ENCODE measurements around the gene ZDBF2.
A peak's percentile ranks its signal among the peaks of the same experiment; 100 is the strongest.
"Not testable (repeated sequence)": the region's sequence is repeated elsewhere in the genome, so short reads cannot be mapped to it uniquely, and the experiment has no call there.

ZDBF2 gene

DNA sequence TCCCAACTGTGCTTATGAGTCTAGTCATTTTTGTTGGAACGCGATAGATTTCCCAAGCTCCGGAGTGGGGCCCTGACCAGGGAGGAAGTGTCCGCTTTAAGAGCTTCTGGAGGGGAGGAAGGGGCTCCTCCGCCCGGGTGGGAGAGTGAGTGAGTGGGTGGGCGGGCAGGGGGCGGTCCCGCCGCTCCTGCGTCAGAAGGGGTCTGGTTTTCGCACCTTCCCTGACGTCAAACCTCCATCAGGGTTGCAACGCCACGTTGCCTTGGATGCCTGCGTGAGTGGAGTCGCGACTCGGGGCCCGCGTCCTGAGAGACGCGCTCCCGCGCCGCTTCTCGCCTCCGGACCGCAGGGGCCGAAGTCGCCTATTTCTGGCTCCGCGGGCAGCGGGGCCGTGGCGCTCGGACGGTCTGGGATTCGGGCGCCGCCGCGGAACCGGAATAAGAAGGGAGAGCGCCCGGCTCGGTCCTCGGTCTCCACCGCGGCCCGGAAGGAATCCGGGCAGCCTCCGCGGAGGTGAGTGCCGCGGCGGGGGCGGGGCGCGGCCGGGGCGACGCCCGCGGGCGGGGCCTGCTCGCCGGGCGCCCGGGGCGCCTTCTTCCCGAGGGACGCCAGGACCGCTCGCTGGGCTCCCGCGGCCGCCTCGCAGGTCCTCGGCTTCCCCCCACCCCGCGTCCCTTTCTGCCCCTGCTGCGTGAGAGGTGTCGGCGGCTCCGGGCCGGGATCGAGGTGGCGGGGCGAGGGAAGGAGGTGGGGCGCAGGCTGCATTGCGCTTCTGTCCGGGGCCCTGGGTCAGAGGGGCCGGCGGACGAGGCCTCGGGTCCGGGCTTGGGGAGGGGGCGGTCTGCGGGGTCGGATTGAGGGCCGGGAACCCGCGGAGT lies at the start of gene ZDBF2:
ZDBF2 (plus strand) TSS at position 230 of the 878 bp plus-strand sequence. CDS start 7,187 bp downstream, outside the sequence.
- FAIRE-seq (no peak), DNase-seq (ENCODE audit: insufficient read length, low spot score) (no peak)
- TF ChIP-seq, protein P1, sequence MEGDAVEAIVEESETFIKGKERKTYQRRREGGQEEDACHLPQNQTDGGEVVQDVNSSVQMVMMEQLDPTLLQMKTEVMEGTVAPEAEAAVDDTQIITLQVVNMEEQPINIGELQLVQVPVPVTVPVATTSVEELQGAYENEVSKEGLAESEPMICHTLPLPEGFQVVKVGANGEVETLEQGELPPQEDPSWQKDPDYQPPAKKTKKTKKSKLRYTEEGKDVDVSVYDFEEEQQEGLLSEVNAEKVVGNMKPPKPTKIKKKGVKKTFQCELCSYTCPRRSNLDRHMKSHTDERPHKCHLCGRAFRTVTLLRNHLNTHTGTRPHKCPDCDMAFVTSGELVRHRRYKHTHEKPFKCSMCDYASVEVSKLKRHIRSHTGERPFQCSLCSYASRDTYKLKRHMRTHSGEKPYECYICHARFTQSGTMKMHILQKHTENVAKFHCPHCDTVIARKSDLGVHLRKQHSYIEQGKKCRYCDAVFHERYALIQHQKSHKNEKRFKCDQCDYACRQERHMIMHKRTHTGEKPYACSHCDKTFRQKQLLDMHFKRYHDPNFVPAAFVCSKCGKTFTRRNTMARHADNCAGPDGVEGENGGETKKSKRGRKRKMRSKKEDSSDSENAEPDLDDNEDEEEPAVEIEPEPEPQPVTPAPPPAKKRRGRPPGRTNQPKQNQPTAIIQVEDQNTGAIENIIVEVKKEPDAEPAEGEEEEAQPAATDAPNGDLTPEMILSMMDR (IDR thresholded peaks at IDR 0.05; ENCODE audit: insufficient read depth, missing control alignments) = no peak

DNA sequence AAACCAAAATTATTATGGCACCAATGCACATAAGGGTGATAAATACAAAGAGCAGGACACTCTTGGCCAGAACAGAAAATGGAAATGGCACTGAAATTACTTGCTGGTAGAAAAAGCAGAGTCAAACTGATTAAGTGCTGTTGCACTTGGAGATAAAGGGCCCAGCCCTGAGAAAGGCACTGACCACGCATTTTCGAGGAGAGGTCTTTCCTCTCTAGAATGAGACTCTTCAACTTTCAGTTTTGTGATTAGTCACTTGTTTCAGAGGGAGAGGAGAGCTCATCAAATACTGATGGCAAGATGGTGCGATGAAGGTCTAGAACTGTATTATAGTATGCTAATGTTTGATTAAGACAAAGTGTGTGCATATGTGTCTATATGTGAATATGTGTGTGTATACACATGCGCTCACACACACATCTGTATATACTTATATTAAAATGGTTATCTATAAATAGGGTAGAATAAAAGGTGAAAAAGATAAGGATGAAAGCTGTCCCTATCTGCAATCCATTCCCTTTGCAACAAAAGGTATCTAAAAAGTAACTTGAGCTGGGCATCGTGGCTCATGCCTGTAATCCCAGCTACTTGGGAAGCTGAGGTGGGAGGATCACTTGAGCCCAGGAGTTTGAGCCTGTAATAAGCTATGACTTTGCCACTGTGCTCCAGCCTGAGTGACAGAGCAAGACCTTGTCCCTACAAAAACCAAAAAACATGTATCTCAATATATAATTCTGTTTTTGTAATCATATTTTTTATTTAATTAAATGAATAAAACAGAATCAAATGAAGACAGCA lies 48.8 kb upstream of the ZDBF2 start:
- TF ChIP-seq, protein P1 (IDR thresholded peaks at IDR 0.05; ENCODE audit: insufficient read depth, missing control alignments) = no peak
- FAIRE-seq (no peak), DNase-seq (ENCODE audit: insufficient read length, low spot score) (no peak)

DNA sequence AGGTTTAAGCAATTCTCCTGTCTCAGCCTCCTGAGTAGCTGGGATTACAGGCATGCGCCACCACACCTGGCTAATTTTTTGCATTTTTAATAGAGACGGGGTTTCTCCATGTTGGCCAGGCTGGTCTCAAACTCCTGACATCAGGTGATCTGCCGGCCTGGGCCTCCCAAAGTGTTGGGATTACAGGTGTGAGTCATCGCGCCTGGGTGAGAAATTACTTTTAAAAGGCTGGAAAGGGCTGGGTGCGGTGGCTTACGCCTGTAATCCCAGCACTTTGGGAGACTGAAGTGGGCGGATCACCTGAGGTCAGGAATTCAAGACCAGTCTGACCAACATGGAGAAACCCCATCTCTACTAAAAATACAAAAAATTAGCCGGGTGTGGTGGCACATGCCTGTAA lies 45.8 kb upstream of the ZDBF2 start:
- not testable (repeated sequence) for FAIRE-seq; DNase-seq (ENCODE audit: insufficient read length, low spot score)

DNA sequence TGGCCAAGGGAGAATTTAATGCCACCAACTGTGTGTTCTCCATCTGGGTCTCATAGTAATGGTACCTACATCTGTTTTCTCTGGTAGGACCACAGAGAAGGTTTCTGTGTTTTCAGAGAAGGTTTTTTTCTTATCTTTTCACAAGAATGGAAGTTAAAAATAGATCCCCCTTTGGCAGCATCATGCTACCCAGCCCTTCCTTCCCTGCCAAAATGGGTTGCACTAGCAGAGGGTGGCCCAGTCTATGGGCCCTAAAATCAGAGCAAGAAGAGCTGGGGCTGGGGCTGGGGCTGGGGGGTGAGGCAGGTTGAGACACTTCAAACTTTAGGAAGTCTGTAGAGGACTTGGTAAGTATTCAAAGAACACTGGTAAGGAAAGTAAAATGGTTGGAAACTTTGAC lies 44.8 kb upstream of the ZDBF2 start:
- no peak for FAIRE-seq
- DNase-seq (ENCODE audit: insufficient read length, low spot score) = no peak
- TF ChIP-seq, protein P1 (IDR thresholded peaks at IDR 0.05; ENCODE audit: insufficient read depth, missing control alignments) = no peak

DNA sequence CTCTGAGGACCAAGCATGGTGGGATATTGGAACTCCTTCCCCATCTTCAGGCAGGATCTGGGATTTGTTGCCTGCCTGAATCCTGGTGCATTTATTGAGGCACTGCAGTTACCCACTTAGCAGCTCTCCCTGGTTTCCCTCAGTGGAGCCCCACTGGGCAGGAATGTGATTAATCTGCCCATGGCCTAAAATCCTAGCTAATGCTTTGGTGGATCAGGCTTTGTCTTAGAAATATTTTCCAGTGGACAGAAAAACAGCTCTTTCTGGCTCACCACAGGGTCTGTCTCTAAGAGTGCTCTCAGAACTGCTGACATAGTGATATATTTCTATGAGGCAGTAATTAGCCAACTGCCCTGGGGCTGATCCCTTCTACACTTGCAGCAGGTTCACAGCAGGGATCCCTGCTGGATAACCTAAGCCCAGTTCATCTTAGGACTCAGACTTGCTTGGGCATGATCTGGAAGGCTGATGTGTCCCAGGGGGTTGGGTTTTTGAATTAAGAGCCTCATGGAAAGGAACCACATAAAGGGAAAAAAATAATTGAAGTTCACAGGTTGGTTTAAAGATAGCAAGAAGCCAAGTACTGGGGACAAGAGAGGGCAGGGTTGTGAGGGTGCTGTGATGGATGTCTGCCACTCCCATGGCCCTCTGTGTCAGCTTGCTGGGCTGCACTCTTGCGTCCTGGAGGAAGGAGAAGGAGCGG lies 44.3 kb upstream of the ZDBF2 start:
- FAIRE-seq (peak; percentile 82), DNase-seq (ENCODE audit: insufficient read length, low spot score) (peak; percentile 42)
- TF ChIP-seq, protein P1 (IDR thresholded peaks at IDR 0.05; ENCODE audit: insufficient read depth, missing control alignments) = no peak

DNA sequence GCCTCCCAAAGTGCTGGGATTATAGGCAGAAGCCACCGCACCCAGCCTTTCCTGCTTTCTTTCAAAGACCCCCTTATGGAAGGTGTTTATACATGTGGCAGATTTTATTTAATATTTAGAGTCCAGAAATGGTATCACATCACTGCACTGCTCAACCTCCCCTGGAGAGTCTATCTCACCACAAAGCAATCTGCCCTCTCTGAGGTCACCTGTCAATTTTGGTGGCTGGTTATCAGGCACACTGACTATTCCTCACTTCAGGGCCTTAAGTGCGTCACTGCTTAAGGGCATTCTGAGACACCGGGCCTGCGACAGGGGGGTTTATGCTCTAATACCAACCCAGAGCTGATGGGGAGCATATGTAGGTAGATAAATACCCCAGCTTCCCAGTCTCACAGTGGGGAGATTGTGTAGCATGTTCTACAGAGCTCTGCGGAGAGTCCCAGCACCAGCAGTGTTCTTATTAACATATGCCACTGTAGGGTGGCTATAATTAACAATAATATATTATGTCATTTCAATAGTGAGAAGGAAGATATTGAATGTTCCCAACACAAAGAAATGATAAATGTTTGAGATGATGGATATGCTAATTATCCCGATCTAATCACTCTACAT lies 42.7 kb upstream of the ZDBF2 start:
- no peak for DNase-seq (ENCODE audit: insufficient read length, low spot score)
- TF ChIP-seq, protein P1 (IDR thresholded peaks at IDR 0.05; ENCODE audit: insufficient read depth, missing control alignments) = no peak
- no peak for FAIRE-seq
